ENCODE measurements around the gene XRCC5.

DNA sequence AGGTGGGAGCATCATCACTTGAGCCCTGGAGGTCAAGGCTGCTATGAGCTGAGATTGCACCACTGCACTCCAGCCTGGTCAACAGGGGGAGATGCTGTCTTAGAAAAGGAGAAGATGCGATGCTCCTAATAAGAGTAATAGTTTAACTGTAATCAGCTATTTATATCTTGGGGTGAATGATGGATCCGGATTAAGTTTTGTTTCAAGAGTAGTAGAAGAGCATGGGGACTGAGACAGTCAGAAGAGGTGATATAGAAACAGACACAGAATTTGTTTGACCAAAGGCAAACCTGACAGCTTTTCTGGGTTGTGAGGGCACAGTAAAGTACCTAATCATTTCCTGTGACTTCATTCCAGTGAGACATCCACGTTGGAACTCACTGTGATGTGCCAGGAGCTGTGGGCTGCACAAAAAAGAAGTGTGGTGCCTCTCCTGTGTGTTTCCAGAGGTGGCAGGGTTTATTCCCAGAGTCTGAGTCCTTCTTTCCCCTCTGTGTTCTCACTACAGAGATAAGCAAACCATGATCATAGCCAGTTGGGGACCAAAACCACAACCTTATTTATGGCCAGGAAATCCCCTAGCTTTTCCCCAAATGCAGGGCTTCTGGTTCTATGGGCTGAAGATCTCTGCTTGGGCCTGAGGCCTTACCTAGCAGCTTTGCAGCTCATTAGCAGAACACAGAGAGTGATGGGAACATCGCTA is 113.7 kb downstream of the XRCC5 start:
- TF ChIP-seq POLR2A (IDR thresholded peaks at IDR 0.05; ENCODE audit: low read depth, low read length), result no peak
- TF ChIP-seq POLR2AphosphoS5 (IDR thresholded peaks at IDR 0.05; ENCODE audit: low read depth, low read length), result no peak
- no peak for TF ChIP-seq TAF1 (IDR thresholded peaks at IDR 0.05; ENCODE audit: borderline replicate concordance, low read depth, low read length)

All from GM12892 (cell line).